ENCODE data around the gene NEB. TPM values are rescaled to one million over a fixed set of nuclear protein-coding genes. Genes with fewer than 3 reads are reported as not detected.
"Not testable (repeated sequence)": the region's sequence is repeated elsewhere in the genome, so short reads cannot be mapped to it uniquely, and the experiment has no call there.

Gene NEB
- total RNA-seq, 1 experiment from 2014 or later = 0.11 TPM

DNA sequence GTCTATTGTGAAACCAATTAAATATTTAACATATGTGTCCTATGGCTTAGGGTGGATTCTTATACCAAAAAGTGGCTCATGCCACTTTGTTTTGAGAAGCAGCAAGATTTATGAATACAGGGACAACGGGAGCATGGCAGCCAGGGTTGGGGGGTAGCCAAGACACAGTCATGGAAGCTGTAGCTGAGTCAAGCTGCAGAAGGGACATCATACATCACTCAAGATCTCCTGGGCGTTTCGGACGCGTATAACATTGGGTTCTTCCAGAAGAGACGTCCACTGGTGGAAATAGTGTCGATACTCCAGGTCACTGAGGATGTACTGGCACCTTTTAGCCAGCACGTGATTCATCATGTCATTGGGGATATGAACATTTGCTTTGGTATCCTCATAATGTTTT lies 171.9 kb downstream of the NEB start:
- Histone ChIP-seq H3K36me3 (ENCODE audit: low read depth, low read length) (no peaks in the 10 kb centered on the region), H3K4me1 (ENCODE audit: insufficient read depth, low read length) (no peaks in the 10 kb centered on the region), H3K27ac (ENCODE audit: low read length) (no peak overlapping the region), H3K9me3 (ENCODE audit: low read length) (no peaks in the 10 kb centered on the region), H3F3A (ENCODE audit: low read length, unreplicated experiment) (no peaks in the 10 kb centered on the region), H3K79me2 (ENCODE audit: low read length) (no peaks in the 10 kb centered on the region), H4K20me1 (ENCODE audit: low read length) (no peaks in the 10 kb centered on the region), H3K4me3 (ENCODE audit: low read length) (no peak overlapping the region), H3K4me2 (ENCODE audit: low read length) (no peak overlapping the region), H3K9me2 (replicated peaks; ENCODE audit: low read length) (no peaks in the 10 kb centered on the region), H2AFZ (ENCODE audit: low read length) (no peak overlapping the region), H3K27me3 (ENCODE audit: low read length) (peaks cover 5% of the 10 kb centered on the region; the same call in 1 of the 2 replicates), H3K9ac (ENCODE audit: low read length) (no peak overlapping the region)
- TF ChIP-seq, protein P1, sequence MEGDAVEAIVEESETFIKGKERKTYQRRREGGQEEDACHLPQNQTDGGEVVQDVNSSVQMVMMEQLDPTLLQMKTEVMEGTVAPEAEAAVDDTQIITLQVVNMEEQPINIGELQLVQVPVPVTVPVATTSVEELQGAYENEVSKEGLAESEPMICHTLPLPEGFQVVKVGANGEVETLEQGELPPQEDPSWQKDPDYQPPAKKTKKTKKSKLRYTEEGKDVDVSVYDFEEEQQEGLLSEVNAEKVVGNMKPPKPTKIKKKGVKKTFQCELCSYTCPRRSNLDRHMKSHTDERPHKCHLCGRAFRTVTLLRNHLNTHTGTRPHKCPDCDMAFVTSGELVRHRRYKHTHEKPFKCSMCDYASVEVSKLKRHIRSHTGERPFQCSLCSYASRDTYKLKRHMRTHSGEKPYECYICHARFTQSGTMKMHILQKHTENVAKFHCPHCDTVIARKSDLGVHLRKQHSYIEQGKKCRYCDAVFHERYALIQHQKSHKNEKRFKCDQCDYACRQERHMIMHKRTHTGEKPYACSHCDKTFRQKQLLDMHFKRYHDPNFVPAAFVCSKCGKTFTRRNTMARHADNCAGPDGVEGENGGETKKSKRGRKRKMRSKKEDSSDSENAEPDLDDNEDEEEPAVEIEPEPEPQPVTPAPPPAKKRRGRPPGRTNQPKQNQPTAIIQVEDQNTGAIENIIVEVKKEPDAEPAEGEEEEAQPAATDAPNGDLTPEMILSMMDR (conservative IDR thresholded peaks at IDR 0.05; ENCODE audit: low read depth, low read length) = no peak
- no peak for TF ChIP-seq EZH2 (IDR thresholded peaks at IDR 0.05; ENCODE audit: low read length, unreplicated experiment)
- TF ChIP-seq EZH2phosphoT487 (IDR thresholded peaks at IDR 0.05; ENCODE audit: borderline replicate concordance, low read length) = no peak
- POLR2A ChIA-PET (ENCODE audit: unreplicated experiment) = no interaction called here
- BruUV-seq (replicated peaks) = no TSS peak
- DNase-seq = no peak
- CTCF ChIA-PET = no interaction called here
- ATAC-seq = no peak
- intact Hi-C loops (cut with micrococcal nuclease) = no loop called here

- ChIA-PET POLR2A (ENCODE audit: unreplicated experiment) (no interaction called here), CTCF (interaction anchor here (0.6 kb wide), 1 partner anchor 1154 kb away, joined by 4 read pairs; no protein-coding TSS in a partner anchor)
- BruUV-seq (replicated peaks) = no TSS peak
- H3K4me1 ChIP-seq (ENCODE audit: insufficient read depth, low read length) = no peaks in the 10 kb centered on the region
- no peaks in the 10 kb centered on the region for H3K9me3 ChIP-seq (ENCODE audit: low read length)
- peaks cover 19% of the 10 kb centered on the region for H3K27me3 ChIP-seq (ENCODE audit: low read length)
- no peak for TF ChIP-seq EZH2 (IDR thresholded peaks at IDR 0.05; ENCODE audit: low read length, unreplicated experiment)
- TF ChIP-seq, protein P1 (conservative IDR thresholded peaks at IDR 0.05; ENCODE audit: low read depth, low read length) = no peak
- no peak for TF ChIP-seq EZH2phosphoT487 (IDR thresholded peaks at IDR 0.05; ENCODE audit: borderline replicate concordance, low read length)
- no peaks in the 10 kb centered on the region for H3K79me2 ChIP-seq (ENCODE audit: low read length)
- no peak overlapping the region for H3K4me2 ChIP-seq (ENCODE audit: low read length)
- intact Hi-C loops (cut with micrococcal nuclease) = no loop called here
- peak; percentile 4 for DNase-seq
- H3K9me2 ChIP-seq (replicated peaks; ENCODE audit: low read length) = no peaks in the 10 kb centered on the region
- ATAC-seq = 0 out of 2 replicates have a peak, but pooled peaks have one; percentile 15
- H3K36me3 ChIP-seq (ENCODE audit: low read depth, low read length) = no peaks in the 10 kb centered on the region
- H2AFZ ChIP-seq (ENCODE audit: low read length) = no peak overlapping the region
- no peak overlapping the region for H3K27ac ChIP-seq (ENCODE audit: low read length)
- H4K20me1 ChIP-seq (ENCODE audit: low read length) = no peaks in the 10 kb centered on the region
- H3F3A ChIP-seq (ENCODE audit: low read length, unreplicated experiment) = no peaks in the 10 kb centered on the region
- H3K9ac ChIP-seq (ENCODE audit: low read length) = no peak overlapping the region
- no peak overlapping the region for H3K4me3 ChIP-seq (ENCODE audit: low read length)
Measured at GRCh38 chr2:151560289-151560688, 174.0 kb downstream of the NEB start.

GRCh38 chr2:151559431-151559830 lies 174.8 kb downstream of the NEB start:
- intact Hi-C loops (cut with micrococcal nuclease) = loop anchor here (10.0 kb wide), 1 partner anchor 65 kb away; no protein-coding TSS in a partner anchor
- CTCF ChIA-PET; H3K4me2 ChIP-seq (ENCODE audit: low read length); ATAC-seq; H3F3A ChIP-seq (ENCODE audit: low read length, unreplicated experiment); H2AFZ ChIP-seq (ENCODE audit: low read length); H3K27ac ChIP-seq (ENCODE audit: low read length); BruUV-seq (replicated peaks); H3K4me1 ChIP-seq (ENCODE audit: insufficient read depth, low read length); DNase-seq; H4K20me1 ChIP-seq (ENCODE audit: low read length); H3K9me3 ChIP-seq (ENCODE audit: low read length); H3K4me3 ChIP-seq (ENCODE audit: low read length); H3K79me2 ChIP-seq (ENCODE audit: low read length); H3K36me3 ChIP-seq (ENCODE audit: low read depth, low read length); H3K9me2 ChIP-seq (replicated peaks; ENCODE audit: low read length); H3K9ac ChIP-seq (ENCODE audit: low read length); POLR2A ChIA-PET (ENCODE audit: unreplicated experiment): not testable (repeated sequence)
- H3K27me3 ChIP-seq (ENCODE audit: low read length) = peaks cover 23% of the 10 kb centered on the region

DNA sequence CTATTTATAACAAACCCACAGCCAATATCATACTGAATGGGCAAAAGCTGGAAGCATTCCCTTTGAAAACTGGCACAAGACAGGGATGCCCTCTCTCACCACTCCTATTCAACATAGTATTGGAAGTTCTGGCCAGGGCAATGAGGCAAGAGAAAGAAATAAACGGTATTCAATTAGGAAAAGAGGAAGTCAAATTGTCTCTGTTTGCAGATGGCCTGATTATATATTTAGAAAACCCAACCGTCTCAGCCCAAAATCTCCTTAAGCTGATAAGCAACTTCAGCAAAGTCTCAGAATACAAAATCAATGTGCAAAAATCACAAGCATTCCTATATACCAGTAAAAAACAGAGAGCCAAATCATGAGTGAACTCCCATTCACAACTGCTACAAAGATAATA lies 176.4 kb downstream of the NEB start:
- BruUV-seq (replicated peaks); CTCF ChIA-PET; H3K4me3 ChIP-seq (ENCODE audit: low read length); DNase-seq; H4K20me1 ChIP-seq (ENCODE audit: low read length); H3K9me2 ChIP-seq (replicated peaks; ENCODE audit: low read length); H3K4me1 ChIP-seq (ENCODE audit: insufficient read depth, low read length); H3K9ac ChIP-seq (ENCODE audit: low read length); ATAC-seq; H3K36me3 ChIP-seq (ENCODE audit: low read depth, low read length); H3K27ac ChIP-seq (ENCODE audit: low read length); H2AFZ ChIP-seq (ENCODE audit: low read length); POLR2A ChIA-PET (ENCODE audit: unreplicated experiment); H3K9me3 ChIP-seq (ENCODE audit: low read length); H3F3A ChIP-seq (ENCODE audit: low read length, unreplicated experiment); H3K4me2 ChIP-seq (ENCODE audit: low read length); H3K79me2 ChIP-seq (ENCODE audit: low read length): not testable (repeated sequence)
- H3K27me3 ChIP-seq (ENCODE audit: low read length) = peaks cover 28% of the 10 kb centered on the region
- intact Hi-C loops (cut with micrococcal nuclease) = loop anchor here (10.0 kb wide), 1 partner anchor 67 kb away; no protein-coding TSS in a partner anchor
